HEK293 (cell line): ENCODE data around the gene LYPD6B.

Experiments used
- CTCF ChIA-PET: fragments of 350-600 bp; formaldehyde crosslinking; extraction: SDS; loops from one replicate; lab custom pipeline; 2021; ENCODE audit warnings: antibody characterized with exemption; lab: Yijun Ruan, JAX
- POLR2A ChIA-PET: fragments of 300-600 bp; formaldehyde crosslinking; extraction: SDS; loops from one replicate; lab custom pipeline; 2020; ENCODE audit warnings: antibody characterized with exemption, inconsistent platforms; lab: Yijun Ruan, JAX
- H3K27ac ChIP-seq: fragments of 200-500 bp; sonication (Bioruptor generic); 2 replicates; pipeline ENCODE4 v1.5.1; 2014; ENCODE audit warnings: low read depth, low read length, control low read depth, inconsistent platforms; ENCODE audit errors: extremely low read depth
- H3K36me3 ChIP-seq, 2 experiments: fragments of 200-500 bp in 1 of 2; sonication (Bioruptor generic) in 1 of 2; 1 replicate in 1 of 2; 2 replicates in 1 of 2; pipeline ENCODE4 v1.5.1; 2014 to 2017; ENCODE audit warnings: inconsistent platforms in 2 of 2, low read length in 2 of 2; ENCODE audit not compliant: control insufficient read depth in 2 of 2, insufficient read depth in 1 of 2
- H3K4me1 ChIP-seq: fragments of 200-500 bp; sonication (Bioruptor generic); 2 replicates; pipeline ENCODE4 v1.5.1; 2014; ENCODE audit warnings: mild to moderate bottlenecking, low read length, inconsistent platforms; ENCODE audit not compliant: control insufficient read depth, insufficient read depth
- H3K4me3 ChIP-seq: 2 replicates; pipeline ENCODE4 v1.5.1; 2011; ENCODE audit warnings: low read depth, mild to moderate bottlenecking, control low read depth, low read length, moderate library complexity
- H3K9me3 ChIP-seq: fragments of 200-500 bp; sonication (Bioruptor generic); 2 replicates; pipeline ENCODE4 v1.5.1; 2014; ENCODE audit warnings: low read depth, low read length, inconsistent platforms; ENCODE audit not compliant: control insufficient read depth, insufficient read depth
- KLF16 ChIP-seq: fragments of 450-650 bp; formaldehyde crosslinking; IDR thresholded peaks from 2 replicates; pipeline ENCODE4 v1.5.1; 2017; ENCODE audit warnings: missing biosample characterization, missing genetic modification characterization
- PRDM10 ChIP-seq: fragments of 450-650 bp; formaldehyde crosslinking; IDR thresholded peaks from 2 replicates; pipeline ENCODE4 v1.5.1; 2016; ENCODE audit warnings: missing biosample characterization, missing genetic modification characterization
- SP7 ChIP-seq: fragments of 450-650 bp; formaldehyde crosslinking; IDR thresholded peaks from 2 replicates; pipeline ENCODE4 v1.5.1; 2016; ENCODE audit warnings: missing biosample characterization, missing genetic modification characterization
- ZBTB1 ChIP-seq: fragments of 450-650 bp; formaldehyde crosslinking; IDR thresholded peaks from 2 replicates; pipeline ENCODE4 v1.5.1; 2016; ENCODE audit warnings: missing biosample characterization, missing genetic modification characterization
- ZBTB21 ChIP-seq: fragments of 450-650 bp; formaldehyde crosslinking; IDR thresholded peaks from 2 replicates; pipeline ENCODE4 v1.5.1; 2017; ENCODE audit warnings: missing biosample characterization, missing genetic modification characterization
- ZBTB26 ChIP-seq: fragments of 450-650 bp; formaldehyde crosslinking; optimal IDR thresholded peaks from 2 replicates; pipeline ENCODE3; 2016; ENCODE audit warnings: missing biosample characterization, mild to moderate bottlenecking, missing genetic modification characterization
- ZBTB49 ChIP-seq: fragments of 450-650 bp; formaldehyde crosslinking; IDR thresholded peaks from 2 replicates; pipeline ENCODE4 v1.5.1; 2016; ENCODE audit warnings: missing biosample characterization, missing genetic modification characterization, low read depth
- ZEB2 ChIP-seq: fragments of 450-650 bp; formaldehyde crosslinking; IDR thresholded peaks from 2 replicates; pipeline ENCODE4 v1.5.1; 2016; ENCODE audit warnings: missing biosample characterization, missing genetic modification characterization
- ZNF157 ChIP-seq: fragments of 450-650 bp; formaldehyde crosslinking; IDR thresholded peaks from 2 replicates; pipeline ENCODE4 v1.5.1; 2016; ENCODE audit warnings: missing biosample characterization, missing genetic modification characterization
- ZNF214 ChIP-seq: fragments of 450-650 bp; formaldehyde crosslinking; IDR thresholded peaks from 2 replicates; pipeline ENCODE4 v1.5.1; 2017; ENCODE audit warnings: missing biosample characterization, mild to moderate bottlenecking, missing genetic modification characterization, borderline replicate concordance
- ZNF24 ChIP-seq: fragments of 450-650 bp; formaldehyde crosslinking; IDR thresholded peaks from 2 replicates; pipeline ENCODE4 v1.5.1; 2016; ENCODE audit warnings: missing biosample characterization, missing genetic modification characterization
- ZNF280C ChIP-seq: fragments of 450-650 bp; formaldehyde crosslinking; IDR thresholded peaks from 2 replicates; pipeline ENCODE4 v1.5.1; 2016; ENCODE audit warnings: missing biosample characterization, missing genetic modification characterization
- ZNF350 ChIP-seq: fragments of 450-650 bp; formaldehyde crosslinking; IDR thresholded peaks from 2 replicates; pipeline ENCODE4 v1.5.0; 2017; ENCODE audit warnings: missing biosample characterization, mild to moderate bottlenecking, missing genetic modification characterization
- ZNF398 ChIP-seq: fragments of 450-650 bp; formaldehyde crosslinking; IDR thresholded peaks from 2 replicates; pipeline ENCODE4 v1.5.1; 2017; ENCODE audit warnings: missing biosample characterization, missing genetic modification characterization
- ZNF433 ChIP-seq: fragments of 450-650 bp; formaldehyde crosslinking; IDR thresholded peaks from 2 replicates; pipeline ENCODE4 v1.5.1; 2016; ENCODE audit warnings: missing biosample characterization, missing genetic modification characterization, low read depth
- ZNF48 ChIP-seq: fragments of 450-650 bp; formaldehyde crosslinking; IDR thresholded peaks from 2 replicates; pipeline ENCODE4 v1.5.1; 2016; ENCODE audit warnings: missing biosample characterization, missing genetic modification characterization
- ZNF626 ChIP-seq: fragments of 450-650 bp; sonication (Bioruptor Pico); formaldehyde crosslinking; IDR thresholded peaks from 2 replicates; pipeline ENCODE4 v1.5.1; 2018; ENCODE audit warnings: missing biosample characterization, missing genetic modification characterization, inconsistent platforms
- ZNF639 ChIP-seq: fragments of 450-650 bp; formaldehyde crosslinking; IDR thresholded peaks from 2 replicates; pipeline ENCODE4 v1.5.1; 2016; ENCODE audit warnings: missing biosample characterization, missing genetic modification characterization
- ZNF654 ChIP-seq: fragments of 450-650 bp; formaldehyde crosslinking; IDR thresholded peaks from 2 replicates; pipeline ENCODE4 v1.5.1; 2016; ENCODE audit warnings: low read depth, missing biosample characterization, missing genetic modification characterization
- ZNF660 ChIP-seq: fragments of 450-650 bp; IDR thresholded peaks from 2 replicates; pipeline ENCODE4 v1.5.1; 2018; ENCODE audit warnings: missing biosample characterization, mild to moderate bottlenecking, missing genetic modification characterization
- ZNF792 ChIP-seq: fragments of 450-650 bp; formaldehyde crosslinking; IDR thresholded peaks from 2 replicates; pipeline ENCODE4 v1.5.1; 2016; ENCODE audit warnings: missing biosample characterization, missing genetic modification characterization
- ZSCAN30 ChIP-seq: fragments of 450-650 bp; IDR thresholded peaks from 2 replicates; pipeline ENCODE4 v1.5.1; 2018; ENCODE audit warnings: missing biosample characterization, mild to moderate bottlenecking, missing genetic modification characterization, moderate library complexity

The LYPD6B gene

GRCh38 chr2:149134335-149134923 lies 95.9 kb downstream of the LYPD6B start:
- Histone ChIP-seq H3K36me3 (no peaks in the 10 kb centered on the region), H3K4me1 (peaks cover 8% of the 10 kb centered on the region), H3K27ac (no peak overlapping the region), H3K4me3 (no peak overlapping the region), H3K9me3 (no peaks in the 10 kb centered on the region)
- CTCF ChIA-PET, result interaction anchor here (0.6 kb wide), 1 partner anchor 15 kb away, joined by 3 read pairs; no protein-coding TSS in a partner anchor
- POLR2A ChIA-PET, result no interaction called here
- TF ChIP-seq ZNF654, result no peak
- TF ChIP-seq SP7 (tag by site-specific recombination), result no peak
- TF ChIP-seq ZNF24 (tag by site-specific recombination), result no peak
- no peak for TF ChIP-seq ZNF639 (tag by site-specific recombination)
- no peak for TF ChIP-seq ZEB2 (tag by site-specific recombination)
- no peak for TF ChIP-seq ZNF660 (tag by site-specific recombination)
- TF ChIP-seq ZNF157 (tag by site-specific recombination), result no peak
- no peak for TF ChIP-seq ZBTB49 (tag by site-specific recombination)
- TF ChIP-seq PRDM10 (tag by site-specific recombination), result no peak
- no peak for TF ChIP-seq ZNF626 (tag by site-specific recombination)
- TF ChIP-seq ZSCAN30 (tag by site-specific recombination), result no peak

GRCh38 chr2:149136111-149136510 lies 97.6 kb downstream of the LYPD6B start:
- no peak overlapping the region for H3K27ac ChIP-seq
- CTCF ChIA-PET, result interaction anchor here (1.0 kb wide), 1 partner anchor 208 kb away, joined by 4 read pairs; no protein-coding TSS in a partner anchor
- POLR2A ChIA-PET, result no interaction called here
- TF ChIP-seq ZNF626 (tag by site-specific recombination) (no peak), ZNF792 (tag by site-specific recombination) (no peak), ZBTB26 (no peak), ZNF398 (tag by site-specific recombination) (no peak), ZNF48 (tag by site-specific recombination) (no peak), KLF16 (no peak), ZNF280C (no peak), ZBTB21 (tag by site-specific recombination) (no peak), ZBTB1 (tag by site-specific recombination) (no peak), ZNF214 (tag by site-specific recombination) (no peak), ZNF350 (tag by site-specific recombination) (no peak), ZNF433 (no peak)

More at GRCh38 chr2:149136111-149136510, 97.6 kb downstream of the LYPD6B start:
- Histone ChIP-seq H3K4me1 (0 out of 2 replicates have a peak, but pooled peaks cover 5% of the 10 kb centered on the region), H3K9me3 (no peaks in the 10 kb centered on the region), H3K4me3 (no peak overlapping the region), H3K36me3 (no peaks in the 10 kb centered on the region)
